Mesenchymal stem cell (in vitro differentiated cells and primary cell): ENCODE data around the gene TRIM52.

Experiments
- DNase-seq: peaks from one replicate; pipeline ENCODE4 v3.0.0-alpha.2; 2013
- H2AFZ ChIP-seq: one replicate; pipeline ENCODE4 v1.6.1; 2013; ENCODE audit warnings: low read depth, mild to moderate bottlenecking, control low read depth, inconsistent platforms, low read length, moderate library complexity
- H2AK5ac ChIP-seq: 2 replicates; pipeline ENCODE4 v1.6.1; 2013; ENCODE audit warnings: low read length, moderate library complexity, mild to moderate bottlenecking, inconsistent platforms; ENCODE audit not compliant: severe bottlenecking
- H2BK120ac ChIP-seq: one replicate; pipeline ENCODE4 v1.6.1; 2013; ENCODE audit warnings: low read depth, mild to moderate bottlenecking, inconsistent platforms, low read length, moderate library complexity
- H2BK12ac ChIP-seq, 2 experiments: one replicate each; pipeline ENCODE4 v1.6.1; 2013; ENCODE audit warnings: inconsistent platforms in 2 of 2, low read length in 2 of 2, mild to moderate bottlenecking in 2 of 2, moderate library complexity in 2 of 2, control low read depth in 1 of 2
- H2BK15ac ChIP-seq: one replicate; pipeline ENCODE4 v1.6.1; 2013; ENCODE audit warnings: mild to moderate bottlenecking, low read depth, inconsistent platforms; ENCODE audit not compliant: poor library complexity, severe bottlenecking
- H2BK5ac ChIP-seq: 2 replicates; pipeline ENCODE4 v1.6.1; 2013; ENCODE audit warnings: low read depth, mild to moderate bottlenecking, low read length, control low read depth, inconsistent platforms; ENCODE audit not compliant: poor library complexity, severe bottlenecking
- H3K14ac ChIP-seq, 2 experiments: one replicate each; pipeline ENCODE4 v1.6.1; 2013; ENCODE audit warnings: inconsistent platforms in 2 of 2, low read length in 2 of 2, control low read depth in 1 of 2, mild to moderate bottlenecking in 1 of 2, moderate library complexity in 1 of 2
- H3K18ac ChIP-seq, 2 experiments: one replicate each; pipeline ENCODE4 v1.6.1; 2013; ENCODE audit warnings: inconsistent platforms in 2 of 2, low read length in 2 of 2, control low read depth in 1 of 2, low read depth in 1 of 2, mild to moderate bottlenecking in 1 of 2
- H3K23ac ChIP-seq, 2 experiments: one replicate each; pipeline ENCODE4 v1.6.1; 2013; ENCODE audit warnings: inconsistent platforms in 2 of 2, low read length in 2 of 2, mild to moderate bottlenecking in 2 of 2, moderate library complexity in 2 of 2, control low read depth in 1 of 2
- H3K27ac ChIP-seq: 2 replicates; pipeline ENCODE4 v1.5.1; 2013; ENCODE audit warnings: mild to moderate bottlenecking, moderate library complexity, low read length, control low read depth, inconsistent platforms; ENCODE audit not compliant: poor library complexity, severe bottlenecking
- H3K27me3 ChIP-seq, 2 experiments: 2 replicates each; pipeline versions ENCODE4 v1.6.1 to v1.7.0; 2013; ENCODE audit warnings: low read length in 2 of 2, mild to moderate bottlenecking in 2 of 2, moderate library complexity in 2 of 2, control low read depth in 1 of 2, inconsistent platforms in 1 of 2; ENCODE audit not compliant: control insufficient read depth in 1 of 2, insufficient read depth in 1 of 2
- H3K36me3 ChIP-seq, 2 experiments: 2 replicates each; pipeline versions ENCODE4 v1.6.1 to v1.7.0; 2013; ENCODE audit warnings: low read length in 2 of 2, control low read depth in 1 of 2, inconsistent platforms in 1 of 2, low read depth in 1 of 2, mild to moderate bottlenecking in 1 of 2; ENCODE audit not compliant: insufficient read depth in 2 of 2, control insufficient read depth in 1 of 2
- H3K4ac ChIP-seq, 2 experiments: one replicate each; pipeline ENCODE4 v1.6.1; 2013; ENCODE audit warnings: inconsistent platforms in 2 of 2, low read length in 2 of 2, mild to moderate bottlenecking in 2 of 2, moderate library complexity in 2 of 2, control low read depth in 1 of 2, low read depth in 1 of 2
- H3K4me1 ChIP-seq: 2 replicates; pipeline ENCODE4 v1.6.1; 2013; ENCODE audit warnings: low read depth, low read length, control low read depth; ENCODE audit not compliant: control insufficient read depth, insufficient read depth
- H3K4me2 ChIP-seq: 2 replicates; pipeline ENCODE4 v1.6.1; 2013; ENCODE audit warnings: low read length, mild to moderate bottlenecking, inconsistent platforms; ENCODE audit not compliant: poor library complexity, severe bottlenecking
- H3K4me3 ChIP-seq, 2 experiments: 2 replicates each; pipeline versions ENCODE4 v1.5.1 to v1.7.0; 2013; ENCODE audit warnings: low read length in 2 of 2, mild to moderate bottlenecking in 2 of 2, control low read depth in 1 of 2, low read depth in 1 of 2; ENCODE audit not compliant: insufficient read depth in 1 of 2
- H3K79me1 ChIP-seq: replicated peaks from 2 replicates; pipeline ENCODE4 v1.6.1; 2013; ENCODE audit warnings: mild to moderate bottlenecking, control low read depth, low read length, inconsistent platforms; ENCODE audit not compliant: poor library complexity, severe bottlenecking
- H3K9ac ChIP-seq: 2 replicates; pipeline ENCODE4 v1.7.0; 2013; ENCODE audit warnings: mild to moderate bottlenecking, low read length, moderate library complexity
- H3K9me3 ChIP-seq: 2 replicates; pipeline ENCODE4 v1.7.0; 2013; ENCODE audit warnings: mild to moderate bottlenecking, low read length; ENCODE audit not compliant: control insufficient read depth
- H4K8ac ChIP-seq: one replicate; pipeline ENCODE4 v1.6.1; 2013; ENCODE audit warnings: inconsistent platforms, mild to moderate bottlenecking, low read length, moderate library complexity
- H4K91ac ChIP-seq: one replicate; pipeline ENCODE4 v1.6.1; 2013; ENCODE audit warnings: mild to moderate bottlenecking, low read length, inconsistent platforms
- WGBS: methylation state at CpG from one replicate; pipeline ENCODE4 v1.1.7; 2013; ENCODE audit warnings: mixed read lengths; 5-methylcytosine and 5-hydroxymethylcytosine counted together

TRIM52 gene

GRCh38 chr5:181207960-181208253, 53.0 kb downstream of the TRIM52 start:
- Histone ChIP-seq H3K4me1 (peaks cover 27% of the 10 kb centered on the region), H3K14ac (no peak overlapping the region), H2BK12ac (no peak overlapping the region), H3K36me3 (no peaks in the 10 kb centered on the region), H2BK120ac (no peak overlapping the region), H3K18ac (no peak overlapping the region), H3K9me3 (no peaks in the 10 kb centered on the region), H2BK15ac (no peak overlapping the region), H4K91ac (no peak overlapping the region), H3K79me1 (no peaks in the 10 kb centered on the region), H3K4me3 (peak overlapping the region in 1 of 2 experiments; percentile 28), H2AK5ac (no peak overlapping the region), H3K27ac (no peak overlapping the region), H3K27me3 (peaks cover 14 to 16% of the 10 kb centered on the region in 2 experiments), H3K4me2 (no peak overlapping the region), H3K9ac (peak overlapping the region; percentile 92), H3K4ac (no peak overlapping the region), H2BK5ac (no peak overlapping the region), H4K8ac (no peak overlapping the region), H3K23ac (no peak overlapping the region), H2AFZ (no peak overlapping the region)
- DNase-seq: no peak
- WGBS: 91% methylated on average over 2 of the region's 3 CpGs

GRCh38 chr5:181207214-181207959, 53.6 kb downstream of the TRIM52 start:
- Histone ChIP-seq H2BK15ac (no peak overlapping the region), H3K23ac (no peak overlapping the region), H2BK120ac (no peak overlapping the region), H2AFZ (peak overlapping the region; percentile 76), H3K14ac (no peak overlapping the region), H3K79me1 (no peaks in the 10 kb centered on the region), H3K4me1 (peaks cover 27% of the 10 kb centered on the region), H3K4me3 (peak overlapping the region; percentile 54 to 90), H3K9ac (peak overlapping the region; percentile 92), H2AK5ac (no peak overlapping the region), H3K36me3 (no peaks in the 10 kb centered on the region), H3K9me3 (no peaks in the 10 kb centered on the region), H2BK5ac (no peak overlapping the region), H3K27me3 (peaks cover 16 to 17% of the 10 kb centered on the region in 2 experiments), H3K4ac (peak overlapping the region in 1 of 2 experiments; percentile 26), H3K27ac (peak overlapping the region; percentile 73), H3K18ac (peak overlapping the region; percentile 48 to 71), H2BK12ac (no peak overlapping the region), H4K91ac (no peak overlapping the region), H3K4me2 (peak overlapping the region; percentile 73), H4K8ac (no peak overlapping the region)
- peak; percentile 95 for DNase-seq
- WGBS: under 1% methylated on average over 25 of the region's 36 CpGs

GRCh38 chr5:181205761-181206649, 54.9 kb downstream of the TRIM52 start:
- Histone ChIP-seq H3K36me3 (no peaks in the 10 kb centered on the region), H2AK5ac (no peak overlapping the region), H3K9ac (peak overlapping the region; percentile 62), H3K79me1 (no peaks in the 10 kb centered on the region), H2BK15ac (no peak overlapping the region), H2AFZ (no peak overlapping the region), H3K4me1 (peaks cover 27% of the 10 kb centered on the region), H3K14ac (no peak overlapping the region), H4K8ac (no peak overlapping the region), H3K27me3 (peaks cover 20 to 28% of the 10 kb centered on the region in 2 experiments), H3K27ac (no peak overlapping the region), H3K4ac (no peak overlapping the region), H3K9me3 (no peaks in the 10 kb centered on the region), H2BK120ac (no peak overlapping the region), H3K4me2 (peak overlapping the region; percentile 66), H2BK12ac (no peak overlapping the region), H2BK5ac (no peak overlapping the region), H4K91ac (no peak overlapping the region), H3K4me3 (peak overlapping the region; percentile 36 to 90), H3K18ac (peak overlapping the region in 1 of 2 experiments; percentile 18), H3K23ac (no peak overlapping the region)
- DNase-seq: peak; percentile 53
- 7% methylated on average over 37 of the region's 37 CpGs for WGBS
